Natural killer cell (primary cell): ENCODE data around the gene GPR31. TPM values are rescaled to one million over a fixed set of nuclear protein-coding genes. Genes with fewer than 3 reads are reported as not detected.

Experiments
- ATAC-seq, 3 donors: fragments of 150-1000 bp in 2 of 3; fragments of 200-7000 bp in 1 of 3; cut with Tn5 transposase; 1 replicate in 1 of 3; 2 replicates in 2 of 3; pipeline ENCODE4 v1.10.0; 2021; ENCODE audit warnings: mild to moderate bottlenecking in 2 of 3, moderate library complexity in 2 of 3
- DNase-seq, 2 donors: peaks; one replicate each; pipeline versions ENCODE4 v3.0.0 to v3.0.0-alpha.2; 2013 to 2021; ENCODE audit warnings: mixed read lengths in 1 of 2
- H3K27ac ChIP-seq: one replicate; pipeline ENCODE4 v1.5.1; 2013; ENCODE audit warnings: mild to moderate bottlenecking, low read length
- H3K27me3 ChIP-seq: one replicate; pipeline ENCODE4 v1.6.1; 2013; ENCODE audit warnings: low read length; ENCODE audit not compliant: control insufficient read depth, insufficient read depth
- H3K36me3 ChIP-seq: one replicate; pipeline ENCODE4 v1.6.1; 2013; ENCODE audit warnings: low read length; ENCODE audit not compliant: control insufficient read depth, insufficient read depth
- H3K4me1 ChIP-seq: one replicate; pipeline ENCODE4 v1.6.1; 2013; ENCODE audit warnings: low read length; ENCODE audit not compliant: control insufficient read depth, insufficient read depth
- H3K4me3 ChIP-seq: one replicate; pipeline ENCODE4 v1.5.1; 2013; ENCODE audit warnings: low read length
- H3K9me3 ChIP-seq: one replicate; pipeline ENCODE4 v1.6.1; 2013; ENCODE audit warnings: low read length; ENCODE audit not compliant: control insufficient read depth, insufficient read depth
- H3K27ac Mint-ChIP-seq, 2 donors: one replicate each; pipeline ENCODE4 v1.8.0; 2022; ENCODE audit warnings: mild to moderate bottlenecking in 2 of 2, mixed read lengths in 2 of 2, moderate library complexity in 1 of 2
- H3K27me3 Mint-ChIP-seq, 2 donors: one replicate each; pipeline ENCODE4 v1.8.0; 2022; ENCODE audit warnings: low read depth in 2 of 2, mixed read lengths in 2 of 2
- H3K36me3 Mint-ChIP-seq: one replicate; pipeline ENCODE4 v1.8.0; 2022; ENCODE audit warnings: mixed read lengths
- H3K4me1 Mint-ChIP-seq, 2 donors: one replicate each; pipeline ENCODE4 v1.8.0; 2022; ENCODE audit warnings: mixed read lengths in 2 of 2
- H3K4me3 Mint-ChIP-seq: one replicate; pipeline ENCODE4 v1.8.0; 2022; ENCODE audit warnings: mild to moderate bottlenecking, moderate library complexity, mixed read lengths
- H3K9me3 Mint-ChIP-seq, 2 donors: one replicate each; pipeline ENCODE4 v1.8.0; 2022; ENCODE audit warnings: mixed read lengths in 2 of 2
- WGBS: methylation state at CpG from one replicate; pipeline ENCODE4 v1.1.7; 2013; ENCODE audit warnings: missing lambda C conversion rate; ENCODE audit not compliant: insufficient coverage; 5-methylcytosine and 5-hydroxymethylcytosine counted together
- intact Hi-C: fragments of 100-400 bp; cut with micrococcal nuclease; formaldehyde crosslinking; loops from one replicate; pipeline ENCODE4 v1.14.2; 2022
- total RNA-seq, 4 donors: library from RNA; stranded (reverse); fragments of 120-200 nt in 1 of 4; gene quantifications; one replicate each; pipeline versions ENCODE4 v1.2.3 to v1.2.4, GENCODE V29; 2013 to 2022
- TF ChIP-seq, protein P1 (sequence below): fragments of 200-600 bp; IDR thresholded peaks from one replicate; pipeline ENCODE4 v1.8.0; 2022; ENCODE audit warnings: antibody characterized with exemption

The GPR31 gene
- total RNA-seq, 3 donors from 2014 or later (not counting 1 experiment from before 2014, with no cell fraction given): 0.24 TPM; not detected in 2

DNA sequence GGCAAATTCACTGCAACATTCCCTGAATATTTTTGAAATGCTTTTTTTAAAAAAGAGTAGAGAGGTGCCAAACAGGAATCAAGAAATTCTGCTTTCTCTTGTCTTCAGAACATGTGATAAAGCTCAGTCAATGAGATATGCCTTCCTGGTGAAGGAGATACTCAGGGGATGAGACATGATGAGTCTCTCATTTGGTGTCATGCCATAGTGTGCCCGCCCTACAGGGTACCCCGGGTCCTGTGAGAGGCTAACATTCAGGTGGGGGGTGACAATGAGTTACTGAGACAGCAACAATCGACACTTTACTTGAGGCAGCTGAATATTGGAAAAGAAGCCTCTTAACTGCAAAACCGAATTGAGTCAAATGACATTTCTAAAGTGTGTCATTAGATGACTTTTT, 28.2 kb downstream of the GPR31 start:
- Mint-ChIP-seq H3K27ac (peak overlapping the region; percentile 41 to 57), H3K9me3 (no peaks in the 10 kb centered on the region), H3K36me3 (no peaks in the 10 kb centered on the region), H3K4me1 (peaks cover 20 to 22% of the 10 kb centered on the region in 2 donors), H3K27me3 (peaks cover 0 to 3% of the 10 kb centered on the region in 2 donors), H3K4me3 (no peak overlapping the region)
- no peaks in the 10 kb centered on the region for H3K27me3 ChIP-seq
- WGBS: 74% methylated on average over 4 of the region's 4 CpGs
- peaks cover 42% of the 10 kb centered on the region for H3K4me1 ChIP-seq
- H3K36me3 ChIP-seq: no peaks in the 10 kb centered on the region
- no peaks in the 10 kb centered on the region for H3K9me3 ChIP-seq
- no peak overlapping the region for H3K4me3 ChIP-seq
- TF ChIP-seq, protein P1, sequence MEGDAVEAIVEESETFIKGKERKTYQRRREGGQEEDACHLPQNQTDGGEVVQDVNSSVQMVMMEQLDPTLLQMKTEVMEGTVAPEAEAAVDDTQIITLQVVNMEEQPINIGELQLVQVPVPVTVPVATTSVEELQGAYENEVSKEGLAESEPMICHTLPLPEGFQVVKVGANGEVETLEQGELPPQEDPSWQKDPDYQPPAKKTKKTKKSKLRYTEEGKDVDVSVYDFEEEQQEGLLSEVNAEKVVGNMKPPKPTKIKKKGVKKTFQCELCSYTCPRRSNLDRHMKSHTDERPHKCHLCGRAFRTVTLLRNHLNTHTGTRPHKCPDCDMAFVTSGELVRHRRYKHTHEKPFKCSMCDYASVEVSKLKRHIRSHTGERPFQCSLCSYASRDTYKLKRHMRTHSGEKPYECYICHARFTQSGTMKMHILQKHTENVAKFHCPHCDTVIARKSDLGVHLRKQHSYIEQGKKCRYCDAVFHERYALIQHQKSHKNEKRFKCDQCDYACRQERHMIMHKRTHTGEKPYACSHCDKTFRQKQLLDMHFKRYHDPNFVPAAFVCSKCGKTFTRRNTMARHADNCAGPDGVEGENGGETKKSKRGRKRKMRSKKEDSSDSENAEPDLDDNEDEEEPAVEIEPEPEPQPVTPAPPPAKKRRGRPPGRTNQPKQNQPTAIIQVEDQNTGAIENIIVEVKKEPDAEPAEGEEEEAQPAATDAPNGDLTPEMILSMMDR: no peak
- intact Hi-C loops: no loop called here
- peak overlapping the region; percentile 66 for H3K27ac ChIP-seq
- ATAC-seq: no peak
- no peak for DNase-seq

DNA sequence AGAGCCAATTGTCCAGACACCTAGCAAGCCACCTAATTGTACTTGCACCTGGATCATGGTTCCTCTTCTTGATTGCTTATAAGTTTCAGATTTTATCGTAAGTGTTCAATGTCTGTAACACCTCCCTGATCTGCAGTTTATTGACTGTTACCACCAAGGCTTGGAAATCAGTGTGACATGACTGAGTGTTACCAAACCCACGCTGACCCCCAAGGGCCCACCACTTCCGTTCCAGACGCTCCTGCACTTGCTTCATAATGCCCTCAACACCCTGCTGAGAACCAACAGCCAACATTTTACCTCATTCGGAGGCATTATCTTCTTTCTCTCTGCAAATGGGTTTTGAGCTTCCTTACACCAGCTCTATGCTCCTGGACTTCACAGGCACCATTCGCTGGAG, 28.6 kb downstream of the GPR31 start:
- ATAC-seq (no peak), DNase-seq (no peak)
- Mint-ChIP-seq H3K4me1 (peaks cover 20 to 22% of the 10 kb centered on the region in 2 donors), H3K9me3 (no peaks in the 10 kb centered on the region), H3K4me3 (no peak overlapping the region), H3K27me3 (peaks cover 0 to 3% of the 10 kb centered on the region in 2 donors), H3K36me3 (no peaks in the 10 kb centered on the region), H3K27ac (peak overlapping the region in 1 of 2 donors; percentile 57)
- no peaks in the 10 kb centered on the region for H3K36me3 ChIP-seq
- no peaks in the 10 kb centered on the region for H3K27me3 ChIP-seq
- no peak overlapping the region for H3K4me3 ChIP-seq
- WGBS: 66% methylated on average over 6 of the region's 6 CpGs
- TF ChIP-seq, protein P1: no peak
- peaks cover 42% of the 10 kb centered on the region for H3K4me1 ChIP-seq
- H3K27ac ChIP-seq: peak overlapping the region; percentile 66
- H3K9me3 ChIP-seq: no peaks in the 10 kb centered on the region
- intact Hi-C loops: no loop called here

DNA sequence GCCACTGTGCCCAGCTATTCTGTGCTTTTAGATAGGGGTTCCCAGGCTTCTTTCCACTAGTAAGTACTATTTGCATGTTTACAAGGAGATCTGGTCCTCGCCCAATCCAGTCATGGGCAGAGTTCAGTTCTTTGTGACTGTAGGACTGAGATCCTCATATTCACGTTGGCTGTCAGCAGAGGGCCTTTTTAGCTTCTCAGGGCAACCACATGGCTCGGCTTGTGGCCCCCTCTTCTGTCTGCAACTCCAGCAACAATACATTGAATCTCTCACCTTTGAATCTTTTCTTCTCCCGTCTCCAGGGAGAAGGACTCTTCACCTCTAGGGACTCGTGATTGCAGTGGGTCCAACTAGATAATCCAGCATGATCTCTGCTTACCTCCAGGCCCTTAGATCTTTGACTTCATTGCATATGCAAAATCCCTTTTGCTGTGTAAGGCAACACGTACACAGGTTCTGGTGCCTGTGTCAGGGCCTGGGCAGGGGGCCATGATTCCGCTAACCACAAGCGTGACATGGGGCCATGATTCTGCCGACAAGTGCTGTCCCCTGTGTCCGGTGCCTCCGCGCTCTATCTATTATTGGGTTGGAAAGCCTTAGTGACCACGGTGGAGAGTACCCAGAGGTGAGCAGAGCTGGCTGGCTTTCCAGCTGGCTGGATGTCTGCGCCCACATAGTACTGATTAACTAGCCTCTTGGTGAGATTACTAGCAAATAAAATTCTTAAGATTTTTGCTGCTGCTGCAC, 29.8 kb downstream of the GPR31 start:
- Mint-ChIP-seq H3K27me3 (peaks cover 0 to 3% of the 10 kb centered on the region in 2 donors), H3K4me1 (peaks cover 29 to 30% of the 10 kb centered on the region in 2 donors), H3K9me3 (no peaks in the 10 kb centered on the region), H3K36me3 (no peaks in the 10 kb centered on the region), H3K27ac (no peak overlapping the region), H3K4me3 (no peak overlapping the region)
- H3K4me3 ChIP-seq: no peak overlapping the region
- TF ChIP-seq, protein P1: no peak
- no peaks in the 10 kb centered on the region for H3K27me3 ChIP-seq
- intact Hi-C loops: no loop called here
- H3K9me3 ChIP-seq: no peaks in the 10 kb centered on the region
- WGBS: 87% methylated on average over 14 of the region's 14 CpGs
- ATAC-seq: no peak
- H3K27ac ChIP-seq: no peak overlapping the region
- peaks cover 52% of the 10 kb centered on the region for H3K4me1 ChIP-seq
- H3K36me3 ChIP-seq: no peaks in the 10 kb centered on the region
- no peak for DNase-seq
